K562 (cell line): Measurements from ENCODE around the gene ZNF428. TPM values are rescaled to one million over a fixed set of nuclear protein-coding genes. Genes with fewer than 3 reads are reported as not detected.

Source experiments
- BRF1 ChIP-seq: IDR thresholded peaks from 3 replicates; pipeline ENCODE4 v1.6.1; 2011; ENCODE audit warnings: borderline replicate concordance, mild to moderate bottlenecking; ENCODE audit not compliant: insufficient read length; ENCODE audit errors: extremely low read depth
- CHAMP1 ChIP-seq: fragments of 450-650 bp; IDR thresholded peaks from 2 replicates; pipeline ENCODE4 v1.6.1; 2016; ENCODE audit warnings: mild to moderate bottlenecking
- COPS2 ChIP-seq: fragments of 450-650 bp; conservative IDR thresholded peaks from 2 replicates; pipeline ENCODE4 v1.6.1; 2016; ENCODE audit warnings: mild to moderate bottlenecking, moderate library complexity
- E2F3 ChIP-seq: fragments of 250-450 bp; sonication (Bioruptor Pico); IDR thresholded peaks from 2 replicates; pipeline ENCODE4 v1.4.0; 2020; ENCODE audit warnings: mild to moderate bottlenecking
- HBP1 ChIP-seq: fragments of 450-650 bp; formaldehyde crosslinking; IDR thresholded peaks from 2 replicates; pipeline ENCODE4 v1.4.0; 2022; ENCODE audit warnings: missing genetic modification characterization
- KLF10 ChIP-seq: fragments of 250-450 bp; sonication (Bioruptor Pico); IDR thresholded peaks from 2 replicates; pipeline ENCODE4 v1.6.1; 2021; ENCODE audit warnings: matching md5 sums
- MAFG ChIP-seq: fragments of 450-650 bp; conservative IDR thresholded peaks from 2 replicates; pipeline ENCODE4 v1.6.1; 2016; ENCODE audit warnings: missing genetic modification characterization, missing compliant biosample characterization
- MAZ ChIP-seq, 2 experiments: fragments of 450-650 bp in 1 of 2; sonication (generic) in 1 of 2; formaldehyde crosslinking; IDR thresholded peaks in 1 of 2; conservative IDR thresholded peaks in 1 of 2; 2 replicates each; pipeline versions ENCODE4 v1.4.0 to v1.5.0; 2020; ENCODE audit warnings: mild to moderate bottlenecking in 1 of 2, missing genetic modification reagents in 1 of 2
- MCM7 ChIP-seq, 2 experiments: fragments of 450-650 bp; IDR thresholded peaks; 2 replicates each; pipeline ENCODE4 v1.6.1; 2016 to 2018
- PHB ChIP-seq: fragments of 250-450 bp; sonication (Bioruptor Pico); IDR thresholded peaks from 2 replicates; pipeline ENCODE4 v1.5.0; 2021
- PHTF2 ChIP-seq: fragments of 250-450 bp; sonication (Bioruptor Pico); IDR thresholded peaks from 2 replicates; pipeline ENCODE4 v1.5.0; 2021; ENCODE audit warnings: mild to moderate bottlenecking
- TAF15 ChIP-seq: fragments of 200-400 bp; formaldehyde crosslinking; IDR thresholded peaks from 2 replicates; pipeline ENCODE4 v1.6.1; 2017; ENCODE audit warnings: mild to moderate bottlenecking, low read depth, low read length, moderate library complexity
- TEAD1 ChIP-seq, 2 experiments: fragments of 450-650 bp in 1 of 2; sonication (generic) in 1 of 2; formaldehyde crosslinking; IDR thresholded peaks; 2 replicates each; pipeline versions ENCODE4 v1.4.0 to v1.8.0; 2020 to 2022; ENCODE audit warnings: mild to moderate bottlenecking in 2 of 2, missing genetic modification reagents in 1 of 2
- THAP7 ChIP-seq: fragments of 250-450 bp; sonication (Bioruptor Pico); IDR thresholded peaks from 2 replicates; pipeline ENCODE4 v1.5.0; 2021
- TOE1 ChIP-seq, 2 experiments: fragments of 450-650 bp in 1 of 2; sonication (generic) in 1 of 2; formaldehyde crosslinking in 1 of 2; IDR thresholded peaks; 2 replicates each; pipeline versions ENCODE4 v1.7.1 to v1.8.0; 2016 to 2022; ENCODE audit warnings: borderline replicate concordance in 2 of 2, mild to moderate bottlenecking in 2 of 2, antibody characterized with exemption in 1 of 2, inconsistent platforms in 1 of 2, low read depth in 1 of 2, missing genetic modification reagents in 1 of 2, moderate library complexity in 1 of 2
- XRCC5 ChIP-seq: fragments of 200-400 bp; formaldehyde crosslinking; IDR thresholded peaks from 2 replicates; pipeline ENCODE4 v1.6.1; 2017; ENCODE audit warnings: low read depth, mild to moderate bottlenecking, low read length
- ZNF124 ChIP-seq: sonication (generic); formaldehyde crosslinking; IDR thresholded peaks from 2 replicates; pipeline ENCODE4 v1.8.1; 2022; ENCODE audit warnings: missing genetic modification reagents
- ZNF253 ChIP-seq: fragments of 250-450 bp; sonication (Bioruptor Pico); conservative IDR thresholded peaks from 2 replicates; pipeline ENCODE4 v1.6.1; 2021; ENCODE audit warnings: mild to moderate bottlenecking
- ZNF449 ChIP-seq: fragments of 250-450 bp; sonication (Bioruptor Pico); IDR thresholded peaks from 2 replicates; pipeline ENCODE4 v1.8.0; 2022; ENCODE audit warnings: moderate library complexity, mild to moderate bottlenecking, inconsistent platforms
- ZNF589 ChIP-seq: fragments of 200-800 bp; sonication (Bioruptor generic); IDR thresholded peaks from 2 replicates; pipeline ENCODE4 v1.6.1; 2016; ENCODE audit warnings: low read depth, missing genetic modification characterization, missing compliant biosample characterization
- ZNF699 ChIP-seq: fragments of 250-450 bp; sonication (Bioruptor Pico); IDR thresholded peaks from 2 replicates; pipeline ENCODE4 v1.8.0; 2021; ENCODE audit warnings: mild to moderate bottlenecking, moderate library complexity; ENCODE audit not compliant: insufficient replicate concordance
- ZNF764 ChIP-seq: fragments of 250-450 bp; sonication (Bioruptor Pico); IDR thresholded peaks from 2 replicates; pipeline ENCODE4 v1.4.0; 2020; ENCODE audit warnings: low read depth, mild to moderate bottlenecking, moderate library complexity
- polyA plus RNA-seq, 8 experiments: library from polyadenylated mRNA; depleted of rRNA in 4 of 8; stranded (reverse) in 5 of 8; unstranded in 3 of 8; fragments of >200 nt; fragmentation: Nextera tagmentation in 2 of 8; fragmentation: Illumina TruSeq in 1 of 8; extraction: Ambion mirVana in 2 of 8; extraction: Trizol in 1 of 8; gene quantifications; 2 replicates each; pipeline versions ENCODE4 v1.2.1 to v1.2.3, GENCODE V29; 2011 to 2014; ENCODE audit warnings: inconsistent platforms in 1 of 8, missing spikeins in 1 of 8
- total RNA-seq, 7 experiments: library from RNA; depleted of rRNA in 6 of 7; stranded (reverse); fragments of >200 nt in 6 of 7; fragmentation: Illumina TruSeq in 2 of 7; extraction: Trizol in 2 of 7; gene quantifications; 2 replicates each; pipeline versions ENCODE4 v1.2.1 to v1.2.3, GENCODE V29; 2011 to 2021; ENCODE audit warnings: low replicate concordance in 1 of 7

ZNF428 gene
- total and polyA plus RNA-seq, 9 of the 15 experiments (the other 6 are each of a cell fraction or from before 2014, with no cell fraction given): 0.15 to 85.7 (median 15.9) TPM

- TF ChIP-seq ZNF764 (CRISPR knock-in tag) (no peak), ZNF449 (CRISPR knock-in tag) (no peak), ZNF124 (CRISPR knock-in tag) (no peak), ZNF589 (CRISPR knock-in tag) (no peak; the same call in 1 of the 2 replicates), ZNF253 (CRISPR knock-in tag) (no peak), PHTF2 (CRISPR knock-in tag) (no peak), KLF10 (CRISPR knock-in tag) (no peak), MAZ (CRISPR knock-in tag; conservative IDR thresholded peaks at IDR 0.05 in 1 of 2, IDR thresholded peaks at IDR 0.05 in 1 of 2) (no peak), E2F3 (CRISPR knock-in tag) (peak; percentile 62; the same call in 1 of the 2 replicates), TAF15 (no peak), BRF1 (no peak), HBP1 (CRISPR knock-in tag) (peak; percentile 70; the same call in 1 of the 2 replicates), TEAD1 (CRISPR knock-in tag; IDR thresholded peaks at IDR 0.05) (no peak), THAP7 (CRISPR knock-in tag) (no peak), PHB (CRISPR knock-in tag) (no peak), COPS2 (no peak), MAFG (no peak), MCM7 (IDR thresholded peaks at IDR 0.05) (no peak), ZNF699 (CRISPR knock-in tag) (no peak), CHAMP1 (no peak), XRCC5 (no peak), TOE1 (IDR thresholded peaks at IDR 0.05; ENCODE audit: borderline replicate concordance) (no peak), TOE1 (CRISPR knock-in tag; IDR thresholded peaks at IDR 0.05; ENCODE audit: borderline replicate concordance, low read depth) (no peak)
Observed at GRCh38 chr19:43618921-43619261, 538 bp downstream of the ZNF428 start (continued).
